ENCODE measurements around the gene ETV6.

The ETV6 gene

DNA sequence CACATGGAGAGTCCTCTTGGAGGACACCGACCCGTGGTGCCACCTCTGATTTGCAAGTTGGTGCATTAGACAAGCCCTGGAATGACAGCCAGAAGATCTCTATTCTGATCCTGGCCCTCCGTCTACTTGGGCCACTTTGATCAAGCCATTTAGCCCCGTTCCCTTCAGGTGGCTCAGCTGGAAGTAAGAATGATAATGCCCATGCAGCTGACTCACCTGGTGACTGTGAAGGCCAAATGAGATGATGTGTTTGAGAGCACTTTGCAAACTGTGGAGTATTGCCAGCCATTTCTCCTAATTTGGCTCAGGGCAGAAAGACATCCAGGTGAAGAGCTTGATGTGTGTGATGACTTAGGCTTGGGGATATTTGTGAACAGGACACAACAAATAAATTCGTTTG lies 165.9 kb downstream of the ETV6 start:
- Histone ChIP-seq H3K27ac (ENCODE audit: low read depth, low read length) (no peak overlapping the region), H3K79me2 (ENCODE audit: control insufficient read depth, insufficient read depth, low read length, unreplicated experiment) (no peaks in the 10 kb centered on the region), H3K27me3 (ENCODE audit: insufficient read depth, low read length) (no peaks in the 10 kb centered on the region), H3K36me3 (ENCODE audit: insufficient read depth, low read length) (no peaks in the 10 kb centered on the region), H2AFZ (ENCODE audit: low read length, unreplicated experiment) (no peak overlapping the region), H3K4me3 (ENCODE audit: low read depth, low read length) (no peak overlapping the region), H3K4me1 (ENCODE audit: control insufficient read depth, insufficient read depth, low read length, unreplicated experiment) (peaks cover 18% of the 10 kb centered on the region)

DNA sequence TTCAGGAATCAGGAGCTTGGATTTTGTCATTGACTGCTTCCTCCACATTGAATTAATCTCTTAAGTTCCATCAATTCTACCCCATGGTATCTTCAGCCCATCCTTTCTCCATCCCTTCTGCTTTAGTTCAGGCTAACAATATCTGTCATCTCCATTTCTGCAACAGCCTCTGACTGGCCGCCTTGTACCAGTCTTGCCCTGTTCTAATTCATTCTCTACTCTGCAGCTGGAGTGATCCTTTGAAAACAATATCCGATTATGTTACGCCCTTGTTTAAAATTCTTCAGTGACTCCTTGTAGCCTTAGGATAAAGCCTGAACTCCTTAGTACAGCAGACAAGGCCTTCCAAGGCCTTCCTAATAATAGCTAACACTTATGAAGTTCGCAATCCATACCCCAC lies 170.2 kb downstream of the ETV6 start:
- Histone ChIP-seq H3K79me2 (ENCODE audit: control insufficient read depth, insufficient read depth, low read length, unreplicated experiment) (no peaks in the 10 kb centered on the region), H3K27ac (ENCODE audit: low read depth, low read length) (no peak overlapping the region), H3K36me3 (ENCODE audit: insufficient read depth, low read length) (no peaks in the 10 kb centered on the region)

DNA sequence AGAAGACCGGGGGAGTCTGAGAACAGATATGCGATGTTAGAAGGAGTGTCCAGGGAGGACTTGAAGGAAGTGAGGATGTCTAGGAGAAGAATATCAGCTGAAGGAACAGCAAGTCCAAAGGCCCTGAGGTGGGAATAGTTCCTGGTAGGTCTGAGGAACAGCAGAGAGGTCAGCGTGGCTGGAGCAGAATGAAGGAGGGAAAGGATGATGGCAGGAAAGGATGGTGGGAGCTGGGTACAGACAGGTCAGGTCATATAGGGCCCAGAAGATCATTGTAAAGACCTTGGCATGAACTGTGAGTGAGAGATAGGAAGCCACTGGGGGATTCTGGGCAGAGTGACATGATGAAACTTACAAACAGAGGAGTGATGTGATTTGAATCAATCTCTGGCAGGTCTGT lies 171.0 kb downstream of the ETV6 start:
- no peaks in the 10 kb centered on the region for H3K27me3 ChIP-seq (ENCODE audit: insufficient read depth, low read length)
- peaks cover 18% of the 10 kb centered on the region for H3K4me1 ChIP-seq (ENCODE audit: control insufficient read depth, insufficient read depth, low read length, unreplicated experiment)
- no peaks in the 10 kb centered on the region for H3K36me3 ChIP-seq (ENCODE audit: insufficient read depth, low read length)
- no peak overlapping the region for H2AFZ ChIP-seq (ENCODE audit: low read length, unreplicated experiment)
- H3K4me3 ChIP-seq (ENCODE audit: low read depth, low read length) = no peak overlapping the region
- H3K27ac ChIP-seq (ENCODE audit: low read depth, low read length) = no peak overlapping the region
- H3K79me2 ChIP-seq (ENCODE audit: control insufficient read depth, insufficient read depth, low read length, unreplicated experiment) = no peaks in the 10 kb centered on the region

More for the DNA sequence above, 170.2 kb downstream of the ETV6 start:
- H3K4me1 ChIP-seq (ENCODE audit: control insufficient read depth, insufficient read depth, low read length, unreplicated experiment) = peaks cover 19% of the 10 kb centered on the region
- no peak overlapping the region for H2AFZ ChIP-seq (ENCODE audit: low read length, unreplicated experiment)
- H3K27me3 ChIP-seq (ENCODE audit: insufficient read depth, low read length) = no peaks in the 10 kb centered on the region
- H3K4me3 ChIP-seq (ENCODE audit: low read depth, low read length) = no peak overlapping the region

DNA sequence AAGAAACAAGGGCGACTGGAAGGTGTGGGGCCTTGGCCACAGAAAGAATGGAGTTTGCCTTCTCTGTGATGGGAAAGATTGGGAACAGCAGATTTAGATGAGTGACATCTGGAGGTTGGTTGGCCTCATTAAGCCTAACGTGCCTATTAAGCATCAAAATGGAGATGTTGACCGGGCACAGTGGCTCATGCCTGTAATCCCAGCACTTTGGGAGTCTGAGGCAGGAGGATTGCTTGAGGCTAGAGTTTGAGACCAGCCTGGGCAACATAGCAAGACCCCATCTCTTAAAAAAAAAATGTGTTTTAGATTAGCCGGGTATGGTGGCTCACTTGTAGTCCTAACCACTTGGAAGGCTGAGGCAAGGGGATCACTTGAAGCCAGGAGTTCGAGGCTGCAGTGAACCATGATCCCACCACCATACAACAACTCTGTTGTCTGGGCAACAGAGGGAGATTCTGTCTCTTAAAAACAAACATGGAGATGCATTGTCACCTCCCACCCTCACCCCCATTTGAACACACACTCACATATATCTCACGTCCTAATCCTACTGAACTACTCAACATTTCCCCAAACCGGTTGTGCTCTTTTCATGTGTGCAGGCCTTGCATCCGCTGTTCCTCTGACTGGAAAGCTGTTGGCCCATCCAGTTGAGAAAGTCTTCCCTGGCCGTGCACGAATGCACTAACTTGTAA lies 172.1 kb downstream of the ETV6 start:
- no peak overlapping the region for H3K27ac ChIP-seq (ENCODE audit: low read depth, low read length)
- H3K27me3 ChIP-seq (ENCODE audit: insufficient read depth, low read length) = no peaks in the 10 kb centered on the region
- H3K79me2 ChIP-seq (ENCODE audit: control insufficient read depth, insufficient read depth, low read length, unreplicated experiment) = no peaks in the 10 kb centered on the region
- H3K4me3 ChIP-seq (ENCODE audit: low read depth, low read length) = no peak overlapping the region
- H3K36me3 ChIP-seq (ENCODE audit: insufficient read depth, low read length) = no peaks in the 10 kb centered on the region
- no peak overlapping the region for H2AFZ ChIP-seq (ENCODE audit: low read length, unreplicated experiment)
- peaks cover 18% of the 10 kb centered on the region for H3K4me1 ChIP-seq (ENCODE audit: control insufficient read depth, insufficient read depth, low read length, unreplicated experiment)

DNA sequence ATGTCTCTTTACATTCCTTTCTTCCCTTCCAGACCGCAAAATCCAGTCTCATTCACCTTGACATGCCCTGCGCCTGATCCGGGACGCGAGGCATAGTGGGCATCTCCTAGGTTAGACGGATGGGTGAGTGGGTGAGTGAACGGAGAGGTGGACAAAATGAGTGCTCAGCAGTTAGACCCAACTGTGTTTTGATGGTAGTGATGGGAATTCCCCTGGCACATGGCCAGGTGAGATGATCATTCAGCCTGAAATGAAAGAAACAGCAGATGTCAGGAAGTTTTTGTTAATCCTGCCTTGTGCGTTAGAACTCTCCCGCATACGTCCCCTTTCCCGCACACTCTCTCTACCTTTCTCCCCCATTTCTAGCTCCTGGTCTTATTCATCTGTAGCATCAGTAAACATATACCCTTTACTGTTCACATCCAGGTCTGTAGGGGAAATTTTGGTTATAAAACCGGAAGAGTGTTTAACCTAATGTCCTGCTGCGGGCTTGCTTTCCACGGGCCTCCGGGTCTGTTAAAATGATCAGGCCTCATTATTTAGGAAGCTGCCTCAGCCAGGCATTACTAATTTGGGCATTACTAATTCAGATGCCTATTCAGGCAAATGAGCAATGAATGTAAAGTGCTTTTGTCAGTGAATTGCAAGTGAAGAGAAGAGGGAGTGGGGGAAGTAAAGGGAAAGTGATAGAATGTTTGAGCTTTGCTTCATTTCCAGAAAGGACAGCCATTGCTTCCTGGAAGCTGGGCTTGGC lies 172.8 kb downstream of the ETV6 start:
- Histone ChIP-seq H3K27ac (ENCODE audit: low read depth, low read length) (peak overlapping the region; percentile 40; the same call in 1 of the 2 replicates), H3K27me3 (ENCODE audit: insufficient read depth, low read length) (no peaks in the 10 kb centered on the region), H3K4me1 (ENCODE audit: control insufficient read depth, insufficient read depth, low read length, unreplicated experiment) (peaks cover 21% of the 10 kb centered on the region), H2AFZ (ENCODE audit: low read length, unreplicated experiment) (no peak overlapping the region), H3K36me3 (ENCODE audit: insufficient read depth, low read length) (no peaks in the 10 kb centered on the region), H3K79me2 (ENCODE audit: control insufficient read depth, insufficient read depth, low read length, unreplicated experiment) (no peaks in the 10 kb centered on the region), H3K4me3 (ENCODE audit: low read depth, low read length) (no peak overlapping the region; the same call in 1 of the 2 replicates)

DNA sequence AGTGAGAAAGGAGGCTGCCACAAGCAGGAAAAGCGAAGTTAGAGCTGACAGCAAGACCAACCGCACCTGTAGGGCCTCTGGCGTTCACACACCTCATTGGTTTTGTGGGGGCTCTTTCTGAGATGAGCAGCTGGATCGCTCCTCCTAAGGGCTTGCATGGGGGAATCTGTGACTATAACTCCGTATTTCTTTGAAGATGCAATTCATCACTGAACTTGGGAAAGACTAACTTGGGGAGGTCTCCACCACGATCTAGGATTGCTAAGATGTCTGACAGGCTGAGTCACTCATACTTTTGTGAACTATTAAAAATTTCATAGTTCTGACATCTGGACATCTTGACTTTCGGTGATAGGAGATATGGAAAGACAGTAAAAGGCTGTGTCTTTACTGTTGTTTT lies 173.6 kb downstream of the ETV6 start:
- Histone ChIP-seq H3K4me3 (ENCODE audit: low read depth, low read length) (no peak overlapping the region; the same call in 1 of the 2 replicates), H3K79me2 (ENCODE audit: control insufficient read depth, insufficient read depth, low read length, unreplicated experiment) (no peaks in the 10 kb centered on the region), H3K4me1 (ENCODE audit: control insufficient read depth, insufficient read depth, low read length, unreplicated experiment) (peaks cover 22% of the 10 kb centered on the region), H3K27ac (ENCODE audit: low read depth, low read length) (peak overlapping the region; percentile 40; the same call in 1 of the 2 replicates), H3K36me3 (ENCODE audit: insufficient read depth, low read length) (no peaks in the 10 kb centered on the region), H2AFZ (ENCODE audit: low read length, unreplicated experiment) (no peak overlapping the region), H3K27me3 (ENCODE audit: insufficient read depth, low read length) (no peaks in the 10 kb centered on the region)

DNA sequence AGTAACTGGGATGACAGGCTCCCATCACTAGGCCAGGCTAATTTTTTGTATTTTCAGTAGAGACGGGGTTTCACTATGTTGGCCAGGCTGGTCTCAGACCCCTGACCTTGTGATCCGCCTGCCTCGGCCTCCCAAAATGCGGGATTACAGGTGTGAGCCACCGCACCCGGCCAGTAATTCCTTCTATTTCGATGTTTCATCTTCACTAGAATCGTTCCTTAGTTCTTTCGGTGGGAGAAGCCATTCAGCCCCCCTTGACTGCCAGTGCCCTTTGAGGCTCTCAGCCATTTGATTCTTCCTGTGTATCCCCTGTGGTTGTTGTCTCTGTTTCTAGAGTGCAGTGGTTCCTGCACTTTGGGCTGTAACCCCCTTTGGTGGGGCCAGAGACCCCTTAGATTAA lies 174.1 kb downstream of the ETV6 start:
- Histone ChIP-seq H3K4me1 (ENCODE audit: control insufficient read depth, insufficient read depth, low read length, unreplicated experiment) (peaks cover 22% of the 10 kb centered on the region), H2AFZ (ENCODE audit: low read length, unreplicated experiment) (no peak overlapping the region), H3K27ac (ENCODE audit: low read depth, low read length) (no peak overlapping the region), H3K27me3 (ENCODE audit: insufficient read depth, low read length) (no peaks in the 10 kb centered on the region), H3K36me3 (ENCODE audit: insufficient read depth, low read length) (no peaks in the 10 kb centered on the region), H3K4me3 (ENCODE audit: low read depth, low read length) (no peak overlapping the region), H3K79me2 (ENCODE audit: control insufficient read depth, insufficient read depth, low read length, unreplicated experiment) (no peaks in the 10 kb centered on the region)

DNA sequence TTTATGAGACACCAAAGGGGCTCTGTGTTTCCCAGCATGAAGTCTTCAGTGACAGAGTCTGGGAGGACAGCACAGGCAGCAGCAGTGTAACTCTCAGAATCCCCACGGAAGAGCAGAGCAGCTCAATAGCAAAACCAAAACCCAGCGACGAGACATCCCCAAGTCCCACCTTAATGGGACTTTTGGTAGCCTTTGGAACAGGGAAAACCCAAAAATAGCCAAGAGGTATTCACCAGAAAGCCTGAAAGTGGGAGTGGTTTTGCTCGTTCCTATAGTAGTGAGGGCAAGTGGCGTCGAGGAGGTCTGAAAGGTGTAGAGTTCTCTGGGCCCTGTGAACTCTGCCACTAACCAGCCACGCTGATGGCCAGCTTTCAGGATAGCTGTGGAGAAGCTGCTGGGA lies 174.6 kb downstream of the ETV6 start:
- no peaks in the 10 kb centered on the region for H3K79me2 ChIP-seq (ENCODE audit: control insufficient read depth, insufficient read depth, low read length, unreplicated experiment)

DNA sequence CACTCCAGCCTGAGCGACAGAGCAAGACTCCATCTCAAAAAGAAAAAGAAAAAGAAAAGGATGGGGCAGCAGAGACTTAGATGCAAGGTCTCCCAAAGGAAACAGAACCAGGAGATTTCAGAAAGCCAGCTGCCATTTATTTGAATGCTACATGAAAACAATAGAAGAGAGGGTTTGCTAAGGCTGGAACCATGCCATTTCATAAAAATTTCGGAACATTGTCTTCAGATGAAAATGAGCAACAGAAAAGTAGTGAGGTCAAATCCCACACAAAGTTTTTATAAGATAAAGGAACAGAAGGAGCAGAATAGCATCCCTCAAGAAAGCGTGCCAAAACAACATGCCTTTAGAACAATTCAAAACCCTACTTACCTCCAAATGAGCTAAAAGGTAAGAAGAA lies 175.3 kb downstream of the ETV6 start:
- H3K4me1 ChIP-seq (ENCODE audit: control insufficient read depth, insufficient read depth, low read length, unreplicated experiment) = peaks cover 22% of the 10 kb centered on the region
- 0 out of 2 replicates have a peak, but pooled peaks cover 3% of the 10 kb centered on the region for H3K36me3 ChIP-seq (ENCODE audit: insufficient read depth, low read length)
- no peak overlapping the region for H3K27ac ChIP-seq (ENCODE audit: low read depth, low read length)
- H3K79me2 ChIP-seq (ENCODE audit: control insufficient read depth, insufficient read depth, low read length, unreplicated experiment) = no peaks in the 10 kb centered on the region
- no peak overlapping the region for H2AFZ ChIP-seq (ENCODE audit: low read length, unreplicated experiment)
- no peak overlapping the region for H3K4me3 ChIP-seq (ENCODE audit: low read depth, low read length)
- no peaks in the 10 kb centered on the region for H3K27me3 ChIP-seq (ENCODE audit: insufficient read depth, low read length)

More for the DNA sequence above, 174.6 kb downstream of the ETV6 start:
- Histone ChIP-seq H3K36me3 (ENCODE audit: insufficient read depth, low read length) (0 out of 2 replicates have a peak, but pooled peaks cover under 1% of the 10 kb centered on the region), H3K4me3 (ENCODE audit: low read depth, low read length) (no peak overlapping the region), H3K27ac (ENCODE audit: low read depth, low read length) (no peak overlapping the region), H2AFZ (ENCODE audit: low read length, unreplicated experiment) (no peak overlapping the region), H3K27me3 (ENCODE audit: insufficient read depth, low read length) (no peaks in the 10 kb centered on the region), H3K4me1 (ENCODE audit: control insufficient read depth, insufficient read depth, low read length, unreplicated experiment) (peaks cover 22% of the 10 kb centered on the region)

DNA sequence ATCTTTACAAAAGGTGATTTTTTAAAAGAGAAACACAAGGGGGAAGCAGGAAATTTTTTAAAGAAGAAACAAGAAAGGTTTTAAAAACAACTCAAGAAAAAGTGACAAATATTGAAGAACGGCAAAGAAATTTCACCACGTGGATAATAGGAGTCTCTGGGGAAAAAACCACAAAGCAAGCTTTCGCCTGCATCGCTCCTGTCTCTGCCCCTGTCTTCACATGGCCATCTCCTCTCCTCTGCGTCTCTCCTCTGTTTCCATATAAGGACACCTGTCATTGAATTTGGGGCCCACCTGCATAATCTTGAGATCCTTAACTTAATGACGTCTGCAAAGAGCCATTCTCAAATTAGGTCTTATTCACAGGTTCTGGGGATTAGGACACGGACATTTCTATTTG lies 175.8 kb downstream of the ETV6 start:
- peaks cover 22% of the 10 kb centered on the region for H3K4me1 ChIP-seq (ENCODE audit: control insufficient read depth, insufficient read depth, low read length, unreplicated experiment)

DNA sequence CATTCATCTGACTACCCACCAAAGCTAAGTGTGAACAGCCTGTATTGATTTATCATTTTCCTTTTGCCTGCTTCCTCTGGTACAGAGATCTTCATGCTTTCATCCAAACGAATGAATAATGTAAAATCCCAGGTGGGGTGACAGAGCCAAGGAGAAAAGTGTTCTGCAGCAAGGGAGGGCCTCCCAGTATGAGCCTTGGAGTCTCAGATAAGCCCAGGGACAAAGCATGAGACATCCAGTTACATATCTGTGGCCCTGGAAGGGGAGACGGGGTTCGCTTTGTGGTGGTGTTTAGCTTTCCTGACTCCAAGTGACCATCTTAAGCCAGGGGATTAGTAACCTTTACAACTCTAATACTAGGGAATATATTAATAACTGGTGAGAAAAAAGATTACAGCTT lies 177.1 kb downstream of the ETV6 start:
- no peak overlapping the region for H3K4me3 ChIP-seq (ENCODE audit: low read depth, low read length)
- H3K27me3 ChIP-seq (ENCODE audit: insufficient read depth, low read length) = no peaks in the 10 kb centered on the region
- 0 out of 2 replicates have a peak, but pooled peaks cover 3% of the 10 kb centered on the region for H3K36me3 ChIP-seq (ENCODE audit: insufficient read depth, low read length)
- peaks cover 22% of the 10 kb centered on the region for H3K4me1 ChIP-seq (ENCODE audit: control insufficient read depth, insufficient read depth, low read length, unreplicated experiment)
- H3K27ac ChIP-seq (ENCODE audit: low read depth, low read length) = no peak overlapping the region
- H2AFZ ChIP-seq (ENCODE audit: low read length, unreplicated experiment) = no peak overlapping the region
- H3K79me2 ChIP-seq (ENCODE audit: control insufficient read depth, insufficient read depth, low read length, unreplicated experiment) = no peaks in the 10 kb centered on the region

More for the DNA sequence above, 175.8 kb downstream of the ETV6 start:
- Histone ChIP-seq H3K4me3 (ENCODE audit: low read depth, low read length) (no peak overlapping the region), H3K79me2 (ENCODE audit: control insufficient read depth, insufficient read depth, low read length, unreplicated experiment) (no peaks in the 10 kb centered on the region), H3K27ac (ENCODE audit: low read depth, low read length) (no peak overlapping the region), H3K36me3 (ENCODE audit: insufficient read depth, low read length) (0 out of 2 replicates have a peak, but pooled peaks cover 3% of the 10 kb centered on the region), H2AFZ (ENCODE audit: low read length, unreplicated experiment) (no peak overlapping the region), H3K27me3 (ENCODE audit: insufficient read depth, low read length) (no peaks in the 10 kb centered on the region)

Data from ACC112 (cell line).